Liver (tissue), 3 donors: ENCODE measurements around the gene TCF7L2.

ENCODE experiments used
- ATF3 ChIP-seq: IDR thresholded peaks from 2 replicates; pipeline ENCODE4 v1.6.1; 2016; ENCODE audit warnings: antibody characterized with exemption
- CTCF ChIP-seq: fragments of 150-350 bp; IDR thresholded peaks from 2 replicates; pipeline ENCODE4 v1.5.1; 2017; ENCODE audit warnings: improper control_type of control experiment, low read depth, low read length; ENCODE audit not compliant: missing input control
- EGR1 ChIP-seq, 2 donors: IDR thresholded peaks; 2 replicates each; pipeline ENCODE4 v1.6.1; 2016 to 2018; ENCODE audit warnings: antibody characterized with exemption in 2 of 2, low read depth in 2 of 2
- FOXA1 ChIP-seq: IDR thresholded peaks from 2 replicates; pipeline ENCODE4 v1.6.1; 2016; ENCODE audit warnings: antibody characterized with exemption
- GABPA ChIP-seq, 2 donors: IDR thresholded peaks in 1 of 2; conservative IDR thresholded peaks in 1 of 2; 2 replicates each; pipeline ENCODE4 v1.6.1; 2016; ENCODE audit warnings: antibody characterized with exemption in 2 of 2, mild to moderate bottlenecking in 1 of 2, moderate library complexity in 1 of 2
- HNF4G ChIP-seq: IDR thresholded peaks from 2 replicates; pipeline ENCODE4 v1.6.1; 2016; ENCODE audit warnings: antibody characterized with exemption
- JUND ChIP-seq, 2 donors: IDR thresholded peaks; 2 replicates each; pipeline ENCODE4 v1.6.1; 2016; ENCODE audit warnings: antibody characterized with exemption in 2 of 2
- MAX ChIP-seq: IDR thresholded peaks from 2 replicates; pipeline ENCODE4 v1.6.1; 2016; ENCODE audit warnings: antibody characterized with exemption
- RAD21 ChIP-seq, 2 donors: IDR thresholded peaks; 2 replicates each; pipeline ENCODE4 v1.6.1; 2016; ENCODE audit warnings: antibody characterized with exemption in 2 of 2, mild to moderate bottlenecking in 2 of 2
- REST ChIP-seq: IDR thresholded peaks from 2 replicates; pipeline ENCODE4 v1.6.1; 2016; ENCODE audit warnings: antibody characterized with exemption, mild to moderate bottlenecking
- SP1 ChIP-seq: IDR thresholded peaks from 2 replicates; pipeline ENCODE4 v1.6.1; 2018; ENCODE audit warnings: antibody characterized with exemption, mild to moderate bottlenecking
- TAF1 ChIP-seq: conservative IDR thresholded peaks from 2 replicates; pipeline ENCODE4 v1.6.1; 2016; ENCODE audit warnings: antibody characterized with exemption, mild to moderate bottlenecking
- ZBTB33 ChIP-seq: IDR thresholded peaks from 2 replicates; pipeline ENCODE4 v1.6.1; 2016; ENCODE audit warnings: antibody characterized with exemption
- donor health status: healthy.
- donor health status: healthy.

GRCh38 chr10:113052076-113052830, 102.2 kb downstream of the TCF7L2 start:
- TF ChIP-seq ATF3 (no peak), MAX (no peak), FOXA1 (no peak), CTCF (peak; percentile 24), HNF4G (no peak), ZBTB33 (no peak), SP1 (no peak), REST (no peak), RAD21 (IDR thresholded peaks at IDR 0.05) (peak; percentile 45 to 67), GABPA (IDR thresholded peaks at IDR 0.05 in 1 of 2, conservative IDR thresholded peaks at IDR 0.05 in 1 of 2) (no peak), JUND (IDR thresholded peaks at IDR 0.05) (no peak), TAF1 (no peak), EGR1 (IDR thresholded peaks at IDR 0.05; ENCODE audit: low read depth in 2 of 2) (no peak)
